ENCODE results near the gene OSBPL7.

DNA sequence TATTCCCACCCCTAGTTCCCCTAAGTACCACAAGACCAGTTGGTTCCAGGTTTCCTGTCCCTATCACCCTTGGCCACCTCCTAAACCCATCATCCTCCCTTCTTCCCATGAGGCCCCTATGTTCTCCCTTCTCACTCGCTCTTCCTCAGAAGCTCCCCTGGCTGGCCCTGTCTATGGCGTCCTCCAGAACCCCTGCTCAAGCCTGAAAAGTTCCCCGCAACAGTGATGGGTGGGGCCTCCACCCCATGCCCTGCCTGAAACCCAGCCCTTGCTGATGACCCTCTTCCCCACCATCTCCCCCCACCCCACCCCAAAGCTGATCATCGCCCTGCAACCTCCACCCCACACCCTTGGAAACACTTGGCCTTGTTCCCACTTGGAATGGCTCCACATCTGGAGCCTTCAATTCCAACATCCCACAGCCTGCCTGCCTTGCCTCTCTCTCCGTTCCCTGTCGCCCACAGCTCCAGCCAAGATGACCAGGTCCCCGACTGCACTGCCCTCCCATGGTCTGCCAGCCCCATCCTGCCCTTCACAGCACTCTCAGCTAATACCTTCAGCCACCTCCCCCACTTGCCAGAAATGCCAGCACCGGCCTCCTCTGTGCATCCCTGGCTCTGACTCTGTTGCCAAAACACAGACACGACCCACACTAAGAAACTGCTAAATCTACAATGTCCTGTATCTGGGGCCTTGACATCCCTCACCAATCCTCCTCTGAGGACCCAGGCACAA is 10.5 kb downstream of the OSBPL7 start:
- TF ChIP-seq, protein P1, sequence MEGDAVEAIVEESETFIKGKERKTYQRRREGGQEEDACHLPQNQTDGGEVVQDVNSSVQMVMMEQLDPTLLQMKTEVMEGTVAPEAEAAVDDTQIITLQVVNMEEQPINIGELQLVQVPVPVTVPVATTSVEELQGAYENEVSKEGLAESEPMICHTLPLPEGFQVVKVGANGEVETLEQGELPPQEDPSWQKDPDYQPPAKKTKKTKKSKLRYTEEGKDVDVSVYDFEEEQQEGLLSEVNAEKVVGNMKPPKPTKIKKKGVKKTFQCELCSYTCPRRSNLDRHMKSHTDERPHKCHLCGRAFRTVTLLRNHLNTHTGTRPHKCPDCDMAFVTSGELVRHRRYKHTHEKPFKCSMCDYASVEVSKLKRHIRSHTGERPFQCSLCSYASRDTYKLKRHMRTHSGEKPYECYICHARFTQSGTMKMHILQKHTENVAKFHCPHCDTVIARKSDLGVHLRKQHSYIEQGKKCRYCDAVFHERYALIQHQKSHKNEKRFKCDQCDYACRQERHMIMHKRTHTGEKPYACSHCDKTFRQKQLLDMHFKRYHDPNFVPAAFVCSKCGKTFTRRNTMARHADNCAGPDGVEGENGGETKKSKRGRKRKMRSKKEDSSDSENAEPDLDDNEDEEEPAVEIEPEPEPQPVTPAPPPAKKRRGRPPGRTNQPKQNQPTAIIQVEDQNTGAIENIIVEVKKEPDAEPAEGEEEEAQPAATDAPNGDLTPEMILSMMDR (IDR thresholded peaks at IDR 0.05), result no peak
- TF ChIP-seq POLR2A (IDR thresholded peaks at IDR 0.05), result no peak
